HFF-Myc (cell line): ENCODE measurements around the gene HBE1.
"Not testable (repeated sequence)": the region's sequence is repeated elsewhere in the genome, so short reads cannot be mapped to it uniquely, and the experiment has no call there.

Experiments used
- DNase-seq: peaks from one replicate; pipeline ENCODE4 v3.0.0-alpha.2; 2011; ENCODE audit warnings: low read depth; ENCODE audit errors: extremely low read depth
- H3K4me3 ChIP-seq: replicated peaks from 2 replicates; pipeline ENCODE4 v1.5.1; 2011; ENCODE audit warnings: low read depth, mild to moderate bottlenecking, control low read depth, low read length
- CTCF ChIP-seq: IDR thresholded peaks from 2 replicates; pipeline ENCODE4 v1.5.1; 2012; ENCODE audit warnings: mild to moderate bottlenecking, low read depth, low read length, control low read depth; ENCODE audit errors: missing control alignments

Gene HBE1

GRCh38 chr11:5269715-5270147 lies at the start of gene HBE1:
Gene HBE1 (minus strand): TSS chr11:5269945. CDS start chr11:5269890, 55 bp downstream.
- H3K4me3 ChIP-seq: no peak within 1 kb of the TSS
- no peak for TF ChIP-seq CTCF
- no peak for DNase-seq

GRCh38 chr11:5317292-5317691 lies 47.5 kb upstream of the HBE1 start:
- no peak for DNase-seq
- no peak for TF ChIP-seq CTCF
- H3K4me3 ChIP-seq: no peak overlapping the region

GRCh38 chr11:5313326-5314023 lies 43.7 kb upstream of the HBE1 start:
- DNase-seq, H3K4me3 ChIP-seq: not testable (repeated sequence)

GRCh38 chr11:5310423-5310822 lies 40.7 kb upstream of the HBE1 start:
- no peak for DNase-seq
- H3K4me3 ChIP-seq: no peak overlapping the region
- no peak for TF ChIP-seq CTCF

GRCh38 chr11:5307256-5308019 lies 37.7 kb upstream of the HBE1 start:
- no peak for DNase-seq
- no peak for TF ChIP-seq CTCF
- H3K4me3 ChIP-seq: no peak overlapping the region

GRCh38 chr11:5304046-5304445 lies 34.3 kb upstream of the HBE1 start:
- TF ChIP-seq CTCF: no peak
- no peak for DNase-seq
- no peak overlapping the region for H3K4me3 ChIP-seq

- no peak for DNase-seq
- no peak for TF ChIP-seq CTCF
These were observed 33.9 kb upstream of the HBE1 start for GRCh38 chr11:5303626-5304025.

More at GRCh38 chr11:5303626-5304025, 33.9 kb upstream of the HBE1 start:
- H3K4me3 ChIP-seq: no peak overlapping the region
